GM21526 (cell line): ENCODE data around the gene PLEKHG3.
"Not testable (repeated sequence)": the region's sequence is repeated elsewhere in the genome, so short reads cannot be mapped to it uniquely, and the experiment has no call there.

Experiments used
- ATAC-seq: cut with Tn5 transposase; IDR thresholded peaks from one replicate; pipeline ENCODE4 v1.9.1; 2021; ENCODE audit warnings: moderate library complexity; ENCODE audit not compliant: unreplicated experiment, low FRiP score

Gene PLEKHG3

DNA sequence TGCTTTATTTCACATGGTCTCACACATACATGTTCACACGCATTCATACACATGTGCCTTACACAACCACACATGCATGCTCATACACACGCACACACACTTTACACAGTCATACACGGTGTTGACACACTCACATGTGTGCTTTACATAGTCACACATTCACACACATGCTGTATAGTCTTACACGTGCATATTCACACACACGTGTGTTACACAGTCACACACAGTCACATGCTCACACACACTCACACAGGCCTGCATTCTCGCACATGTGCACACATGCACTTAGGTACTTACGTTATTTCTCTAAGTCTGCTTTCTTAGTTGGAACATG lies 18.0 kb upstream of the PLEKHG3 start:
- ATAC-seq: no peak

DNA sequence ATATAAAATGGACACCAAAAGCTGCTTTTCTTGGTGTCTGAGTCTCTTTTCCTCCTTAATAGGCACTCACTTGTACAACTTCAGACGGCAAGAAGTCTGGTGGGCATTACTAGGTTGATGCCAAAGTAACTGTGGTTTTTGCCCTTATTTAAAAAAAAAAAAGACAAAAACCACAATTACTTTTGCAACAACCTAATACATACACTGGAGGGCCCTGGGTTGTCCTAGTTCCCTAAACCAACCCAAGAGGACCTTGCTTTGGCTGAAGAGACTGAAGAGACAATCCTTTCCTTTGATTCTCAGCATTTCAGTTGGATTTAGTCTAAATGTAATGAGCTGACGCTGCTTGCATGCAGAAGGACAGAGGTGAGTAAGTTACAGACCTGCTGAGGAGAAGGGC lies 16.2 kb upstream of the PLEKHG3 start:
- ATAC-seq: no peak

DNA sequence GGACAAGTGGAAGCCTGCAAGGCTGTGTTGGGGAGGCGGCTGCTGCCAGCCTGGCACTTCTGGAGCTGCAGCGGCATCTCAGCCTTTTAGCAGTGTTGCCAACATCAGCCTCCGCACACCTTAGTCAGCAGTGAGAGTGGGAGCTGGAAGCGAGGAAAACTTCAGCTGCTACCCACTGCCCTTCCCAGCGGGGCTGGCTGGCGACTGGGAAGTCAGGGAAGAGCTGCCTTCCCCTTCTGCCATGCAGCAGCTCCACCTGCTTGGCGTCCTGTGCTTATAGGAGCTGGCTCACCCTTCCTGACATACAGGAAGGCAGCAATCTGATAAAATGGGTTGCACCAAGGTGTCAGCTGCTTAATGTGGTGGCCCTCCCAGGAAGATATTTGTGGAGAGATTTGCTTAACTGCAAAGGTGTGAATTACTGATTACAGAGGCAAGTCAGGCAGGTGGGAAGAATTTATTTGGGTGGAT lies 15.4 kb upstream of the PLEKHG3 start:
- ATAC-seq: no peak

DNA sequence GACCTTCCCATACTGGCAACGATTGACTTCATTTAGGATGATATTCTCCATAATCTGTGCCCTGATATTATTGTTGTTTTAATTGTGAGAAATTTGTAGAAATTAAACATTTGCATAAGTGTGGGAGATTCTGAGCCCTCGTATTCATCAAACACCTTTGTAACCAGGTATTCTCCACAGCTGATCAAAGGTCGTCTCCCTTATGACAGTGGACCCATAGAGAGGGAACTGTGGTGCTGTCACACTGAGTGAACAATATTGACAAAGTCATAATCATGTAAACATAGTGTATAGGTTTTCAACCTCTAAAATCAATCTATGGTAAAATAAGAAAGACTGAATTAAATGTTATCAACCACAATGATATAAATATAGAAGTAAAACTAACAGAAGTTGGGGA lies 14.9 kb upstream of the PLEKHG3 start:
- ATAC-seq: no peak

DNA sequence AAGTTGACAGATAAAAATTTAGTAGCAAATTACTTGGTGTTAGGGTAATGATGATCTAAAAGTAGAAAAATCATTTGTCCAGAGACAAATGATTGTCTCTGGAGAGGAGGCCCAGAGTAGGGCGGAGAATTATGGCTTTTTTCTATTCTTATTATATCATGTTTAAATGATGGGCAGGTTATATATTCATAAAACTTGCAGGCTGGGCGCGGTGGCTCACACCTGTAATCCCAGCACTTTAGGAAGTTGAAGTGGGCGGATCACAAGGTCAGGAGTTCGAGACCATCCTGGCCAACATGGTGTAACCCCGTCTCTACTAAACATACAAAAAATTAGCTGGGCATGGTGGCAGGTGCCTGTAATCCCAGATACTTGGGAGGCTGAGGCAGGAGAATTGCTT lies 13.6 kb upstream of the PLEKHG3 start:
- ATAC-seq: not testable (repeated sequence)

DNA sequence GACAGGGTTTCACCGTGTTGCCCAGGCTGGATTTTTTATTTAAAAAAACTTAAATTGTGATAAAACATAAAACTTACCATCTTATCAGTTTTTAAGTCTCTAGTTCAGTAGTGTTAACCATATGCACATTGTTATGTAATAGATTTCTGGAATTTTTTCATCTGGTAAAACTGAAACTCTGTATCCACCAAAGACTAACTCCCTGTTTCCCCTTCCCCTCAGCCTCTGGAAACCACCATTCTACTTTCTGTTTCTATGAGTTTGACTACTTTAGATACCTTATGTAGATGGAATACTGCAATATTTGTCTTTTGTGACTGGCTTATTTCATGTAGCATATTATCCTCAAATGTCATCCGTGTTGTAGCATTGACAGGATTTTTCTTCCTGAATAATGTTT lies 12.8 kb upstream of the PLEKHG3 start:
- ATAC-seq: no peak

DNA sequence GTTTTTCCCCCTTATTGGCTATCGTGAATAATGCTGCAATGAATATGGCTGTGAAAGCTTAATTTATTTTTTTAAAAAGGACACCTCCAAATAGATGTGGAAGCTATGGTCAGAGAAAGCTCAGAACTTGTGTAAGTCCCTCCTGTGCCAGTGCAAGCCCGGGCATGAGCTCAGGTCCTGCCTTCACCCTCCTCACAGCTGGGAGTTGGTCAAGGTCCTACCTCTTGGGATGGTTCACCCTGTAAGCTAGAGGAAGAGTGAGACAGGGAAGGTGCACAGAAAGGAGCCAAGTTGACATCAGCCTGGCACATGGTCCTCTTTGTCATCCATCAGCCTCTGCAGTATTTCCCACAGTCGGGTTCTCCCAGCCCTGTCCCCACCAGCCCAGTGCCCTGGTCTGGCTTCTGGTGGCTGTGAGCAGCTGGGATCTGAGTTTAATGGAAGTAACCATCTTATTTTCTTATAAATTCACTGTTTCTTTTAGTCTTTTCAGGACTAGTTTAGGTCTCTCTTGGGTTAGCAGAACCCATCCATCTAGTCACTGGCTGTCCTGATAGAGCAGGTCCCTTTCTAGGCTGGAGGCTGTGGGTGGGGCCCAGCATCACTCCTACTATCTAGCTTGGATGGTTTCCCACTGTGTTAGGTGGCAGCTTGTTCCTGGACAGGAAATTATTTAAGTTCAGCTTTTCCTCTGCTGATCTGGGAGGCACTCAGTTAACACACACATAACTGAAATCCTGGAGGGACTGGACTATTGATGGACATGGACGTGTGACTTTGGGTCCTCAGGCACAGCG lies 11.8 kb upstream of the PLEKHG3 start:
- no peak for ATAC-seq

DNA sequence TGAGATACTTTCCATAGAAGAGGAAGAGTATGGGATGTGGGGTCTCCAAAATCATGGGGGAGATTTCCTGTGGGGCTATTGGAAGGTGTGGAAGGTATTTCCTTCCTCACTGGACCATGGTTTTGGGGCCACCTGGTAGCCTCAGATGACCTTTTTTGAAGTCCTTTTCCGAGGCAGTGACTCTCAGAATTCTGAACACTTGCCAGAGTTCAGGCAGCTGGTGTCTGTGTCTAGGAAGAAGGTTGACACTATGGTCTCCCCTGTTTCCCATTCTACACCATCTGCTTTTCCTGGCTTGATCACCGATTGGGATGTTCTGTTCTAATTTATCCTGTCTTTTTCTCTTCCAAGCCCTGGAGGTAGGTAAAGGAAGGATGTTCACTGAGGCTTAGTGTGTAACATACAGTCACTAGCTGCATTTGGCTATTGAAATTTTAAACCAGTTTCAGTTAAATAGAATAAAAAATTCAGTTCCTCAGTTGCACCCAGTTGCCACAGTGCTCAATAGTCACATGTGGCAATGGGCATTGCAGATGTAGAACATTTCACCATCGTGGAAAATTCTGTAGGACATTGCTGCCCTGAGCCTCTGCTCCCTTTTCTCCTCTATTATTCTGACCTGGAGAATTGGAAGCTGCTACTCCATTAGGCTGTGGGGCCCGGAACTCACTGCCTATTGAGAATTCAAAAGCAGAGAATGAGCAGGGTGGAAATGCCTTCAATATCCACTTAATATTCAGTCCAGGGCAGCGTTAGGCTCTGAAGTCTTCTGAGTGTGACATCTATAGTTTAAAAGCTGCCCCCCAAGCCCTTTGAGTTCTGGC lies 11.0 kb upstream of the PLEKHG3 start:
- ATAC-seq: no peak

DNA sequence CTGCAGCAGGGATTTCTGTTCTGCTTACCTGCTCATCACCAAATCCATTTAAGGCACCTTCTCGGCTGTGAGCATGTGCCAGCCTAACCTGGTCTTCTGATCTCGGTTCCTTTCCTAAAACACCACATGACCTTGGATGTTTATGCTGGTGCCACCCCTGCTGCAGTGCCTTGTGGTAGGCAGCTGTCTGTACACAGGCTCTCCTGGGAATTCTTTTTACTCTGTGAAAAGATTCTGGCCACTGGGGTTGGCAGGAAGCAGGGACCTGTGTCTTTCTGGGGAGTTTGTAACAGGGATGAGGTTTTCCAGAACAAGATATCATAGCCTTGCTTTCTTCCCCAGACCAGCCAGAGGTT lies 10.4 kb upstream of the PLEKHG3 start:
- no peak for ATAC-seq

DNA sequence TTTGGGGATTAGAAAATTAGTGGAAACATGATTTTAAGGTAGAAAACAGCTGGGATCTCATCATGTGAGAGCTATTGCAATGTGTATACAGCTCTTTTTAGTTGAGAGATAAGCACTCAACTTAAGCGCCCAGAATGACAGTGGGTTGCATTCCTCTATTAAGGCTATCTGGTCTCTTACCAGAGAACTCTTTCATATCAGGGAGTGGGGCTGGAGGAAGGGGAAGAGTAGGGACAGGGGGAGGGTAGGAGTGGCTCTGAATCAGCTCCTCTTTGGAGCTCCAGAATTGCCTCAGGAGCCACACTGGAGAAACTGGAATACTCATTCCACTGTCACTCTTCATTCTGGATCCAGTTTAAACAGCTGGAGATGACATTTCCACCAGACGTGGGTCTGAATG lies 9.2 kb upstream of the PLEKHG3 start:
- no peak for ATAC-seq

DNA sequence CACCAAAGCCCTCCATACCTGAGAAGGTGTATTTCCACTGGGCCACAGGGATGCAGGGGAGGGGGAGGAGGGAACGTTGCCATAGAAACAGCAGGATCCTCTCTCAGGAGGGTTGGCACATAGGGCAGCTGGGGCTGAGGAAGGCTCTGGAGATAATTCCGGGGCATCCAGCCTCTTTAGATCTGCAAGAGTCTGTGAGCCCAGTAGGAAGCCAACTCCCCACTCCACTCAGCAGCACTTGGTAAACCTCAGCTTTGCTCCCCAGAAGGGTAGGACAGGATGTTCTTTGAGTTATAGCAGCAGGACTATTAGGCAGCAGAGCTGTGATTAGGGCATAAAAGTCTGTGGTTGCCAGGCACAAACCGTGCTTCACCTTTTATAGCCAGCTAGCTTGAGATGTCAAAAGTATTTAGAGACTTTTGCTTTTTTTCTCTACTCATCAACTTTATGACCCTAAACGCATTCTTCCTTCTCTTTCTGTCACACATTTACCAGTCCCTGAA lies 7.8 kb upstream of the PLEKHG3 start:
- no peak for ATAC-seq

DNA sequence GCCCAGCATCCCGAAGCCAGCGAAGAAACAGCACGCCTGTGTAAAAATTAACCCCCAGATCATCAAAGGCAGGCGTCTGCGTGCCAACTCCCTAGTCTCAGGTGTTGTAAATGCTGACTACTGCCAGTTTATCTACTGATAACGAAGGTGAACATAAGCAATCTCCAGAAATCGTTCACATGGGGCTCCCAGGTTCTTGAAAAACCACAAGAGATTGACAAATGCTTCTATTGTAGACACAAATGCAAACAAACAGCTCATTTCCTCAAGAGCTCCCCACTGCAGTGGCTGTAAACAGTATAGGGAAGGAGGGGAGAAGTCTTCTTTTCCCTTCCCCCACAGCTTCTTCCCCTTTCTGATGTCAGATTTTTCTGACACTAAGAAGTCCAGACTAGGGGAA lies 5.3 kb upstream of the PLEKHG3 start:
- ATAC-seq: no peak

DNA sequence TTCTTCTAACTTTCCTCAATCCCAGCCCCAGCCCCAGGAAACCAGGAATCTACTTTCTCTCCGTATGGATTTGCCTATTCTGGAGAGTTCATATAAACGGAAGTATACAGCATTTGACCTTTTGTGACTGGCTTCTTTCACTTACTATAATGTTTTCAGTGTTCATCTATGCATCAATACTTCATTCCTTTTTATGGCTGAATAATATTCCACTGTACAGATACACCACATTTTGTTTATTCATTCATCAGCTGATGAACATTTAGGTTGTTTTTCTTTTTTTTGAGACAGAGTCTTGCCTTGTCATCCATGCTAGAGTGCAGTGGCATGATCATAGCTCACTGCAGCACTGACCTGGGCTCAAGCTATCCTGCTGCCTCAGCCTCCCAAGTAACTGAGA lies 3.9 kb upstream of the PLEKHG3 start:
- no peak for ATAC-seq

DNA sequence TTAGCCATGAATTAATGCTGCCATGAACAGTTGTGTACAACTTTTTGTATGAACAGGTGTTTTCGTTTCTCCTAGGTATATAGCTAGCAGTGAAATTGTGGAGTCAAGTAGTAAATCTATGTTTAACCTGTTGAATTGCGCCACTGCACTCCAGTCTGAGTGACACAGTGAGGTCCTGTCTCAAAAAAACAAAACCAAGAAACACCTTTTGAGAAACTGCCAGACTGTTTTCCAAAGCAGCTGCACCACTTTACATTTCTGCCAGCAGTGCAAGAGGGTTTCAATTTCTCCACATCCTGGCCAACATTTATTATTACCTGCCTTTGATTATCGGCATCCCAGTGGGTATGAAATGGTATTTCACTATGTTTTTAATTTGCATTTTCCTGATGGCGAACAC lies 3.3 kb upstream of the PLEKHG3 start:
- ATAC-seq: no peak

DNA sequence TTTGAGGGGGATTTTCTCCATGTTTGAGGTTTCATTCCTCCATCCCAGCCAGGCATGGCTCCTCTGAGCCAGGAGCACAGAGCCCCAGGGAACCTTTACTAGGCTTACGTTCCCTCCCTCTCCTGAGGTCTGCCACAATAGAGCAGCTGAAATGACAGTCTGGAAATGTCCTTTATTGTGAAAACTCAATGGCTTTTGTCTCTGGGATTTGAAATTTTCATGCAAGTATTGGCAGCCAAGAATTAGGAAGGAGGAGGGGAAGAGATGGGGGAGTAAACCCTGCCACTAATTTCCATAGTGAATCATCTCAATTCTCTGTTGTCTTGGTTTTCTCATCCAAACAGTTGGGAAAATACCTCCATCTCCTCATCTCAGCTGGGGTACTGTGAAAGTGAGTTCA lies 2.6 kb upstream of the PLEKHG3 start:
- no peak for ATAC-seq

DNA sequence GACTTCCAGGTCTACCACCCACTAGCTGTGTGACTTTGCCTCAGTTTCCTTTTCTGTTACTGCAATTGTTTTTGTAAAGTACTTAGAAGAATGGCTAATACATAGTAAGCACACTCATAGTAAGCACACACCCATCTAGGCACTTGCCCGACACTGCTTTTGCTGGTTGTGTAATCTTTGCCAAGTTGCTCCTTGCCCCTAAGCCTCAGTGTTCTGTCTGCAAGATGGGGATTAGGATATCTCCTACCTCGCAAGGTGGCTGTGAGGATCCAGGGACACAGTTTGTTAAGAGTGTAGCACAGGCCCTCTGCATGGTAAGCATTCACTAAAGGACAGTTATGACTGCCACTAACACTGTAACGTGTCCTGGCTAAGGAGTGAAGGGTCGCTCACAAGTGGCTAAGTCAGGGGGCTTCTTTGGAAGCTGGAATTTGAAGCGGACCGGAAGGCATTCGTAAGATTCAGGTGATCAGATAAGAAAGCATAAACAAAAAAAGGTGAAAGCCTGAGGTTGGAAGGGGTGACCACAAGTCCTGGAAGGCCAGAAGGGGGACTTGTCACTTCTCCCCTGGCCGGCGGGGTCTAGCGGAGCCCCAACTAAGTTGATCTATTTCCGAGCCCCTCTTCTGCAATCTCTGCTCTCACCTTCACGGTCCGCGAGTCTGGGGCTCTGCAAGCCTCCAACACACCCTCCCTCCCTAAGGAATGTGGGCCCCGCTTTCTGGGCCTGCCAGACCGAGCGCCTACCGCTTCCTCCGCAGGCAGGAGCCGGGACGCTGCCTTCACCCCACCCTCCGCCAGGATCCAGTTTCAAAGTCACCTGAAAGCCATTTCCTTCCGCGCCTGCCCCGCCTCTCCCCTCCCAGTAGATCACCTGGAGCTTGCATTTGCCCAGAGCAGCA lies 1.5 kb upstream of the PLEKHG3 start:
- no peak for ATAC-seq

DNA sequence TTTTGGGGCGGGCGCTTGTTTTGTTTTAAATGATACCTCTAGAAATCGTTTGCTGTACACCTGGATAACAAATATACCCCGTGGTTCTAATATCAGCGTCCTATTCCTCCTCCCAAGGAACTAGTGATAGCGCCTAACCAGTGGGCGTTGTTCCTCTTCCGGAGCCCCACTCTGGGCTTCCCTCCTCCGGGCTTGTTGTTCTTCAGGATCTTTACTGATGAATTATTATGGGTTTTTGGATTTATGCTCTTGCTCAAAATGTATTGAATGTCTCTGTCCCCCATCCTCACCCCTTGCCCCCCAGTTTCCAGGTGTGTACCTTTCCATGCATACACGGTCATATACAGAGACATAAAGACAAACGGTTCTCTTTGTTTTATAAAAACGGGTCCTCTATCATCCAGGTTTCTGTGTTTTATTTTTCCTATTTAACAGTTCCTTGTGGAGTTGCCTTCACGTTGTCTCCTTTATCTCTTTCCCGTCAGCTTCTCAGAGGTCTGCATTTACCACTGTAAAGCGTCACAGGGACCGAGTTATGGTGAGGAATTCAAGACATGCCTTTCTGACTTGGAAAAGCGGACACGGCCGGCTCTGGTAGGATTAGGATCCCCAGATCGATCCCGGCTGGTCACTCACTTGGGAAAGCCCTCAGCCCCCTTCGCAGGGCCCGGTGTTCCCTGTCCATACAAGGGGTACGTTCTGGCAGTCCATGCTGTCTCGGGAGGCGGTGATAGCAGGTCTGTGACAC lies 655 bp upstream of the PLEKHG3 start:
- ATAC-seq: no peak

DNA sequence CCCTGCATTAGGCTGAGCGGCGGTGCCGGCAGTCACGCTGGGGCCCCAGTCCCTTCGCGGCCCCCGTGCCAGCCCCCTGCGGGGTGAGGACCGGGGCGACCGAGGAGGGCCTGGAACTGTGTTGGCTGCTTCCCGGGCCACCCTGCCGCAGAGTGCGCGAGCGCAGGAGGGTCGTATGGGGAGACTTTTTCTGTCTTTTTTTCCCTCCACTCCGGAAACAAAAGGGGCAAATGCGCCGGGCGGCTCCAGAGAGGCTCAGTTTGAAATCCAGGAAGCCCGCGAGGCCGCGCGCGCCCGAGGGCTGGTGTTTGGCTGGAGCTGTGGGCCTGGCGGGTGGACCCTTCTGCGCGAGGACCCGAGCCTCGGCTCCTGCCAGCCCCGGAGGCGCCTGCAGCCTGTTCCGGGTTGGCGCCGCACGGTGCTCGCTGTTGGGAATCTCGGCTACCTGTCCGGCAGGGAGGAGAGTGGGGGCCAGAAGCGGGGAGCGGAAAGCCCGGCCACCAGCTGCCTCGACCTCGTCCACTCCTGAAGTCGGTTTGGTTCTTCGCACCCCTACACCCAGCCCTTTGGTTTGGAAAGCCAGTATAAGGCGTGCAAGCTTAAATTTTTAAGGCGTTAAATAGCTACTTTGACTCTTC lies 638 bp downstream of the PLEKHG3 start:
- no peak for ATAC-seq

DNA sequence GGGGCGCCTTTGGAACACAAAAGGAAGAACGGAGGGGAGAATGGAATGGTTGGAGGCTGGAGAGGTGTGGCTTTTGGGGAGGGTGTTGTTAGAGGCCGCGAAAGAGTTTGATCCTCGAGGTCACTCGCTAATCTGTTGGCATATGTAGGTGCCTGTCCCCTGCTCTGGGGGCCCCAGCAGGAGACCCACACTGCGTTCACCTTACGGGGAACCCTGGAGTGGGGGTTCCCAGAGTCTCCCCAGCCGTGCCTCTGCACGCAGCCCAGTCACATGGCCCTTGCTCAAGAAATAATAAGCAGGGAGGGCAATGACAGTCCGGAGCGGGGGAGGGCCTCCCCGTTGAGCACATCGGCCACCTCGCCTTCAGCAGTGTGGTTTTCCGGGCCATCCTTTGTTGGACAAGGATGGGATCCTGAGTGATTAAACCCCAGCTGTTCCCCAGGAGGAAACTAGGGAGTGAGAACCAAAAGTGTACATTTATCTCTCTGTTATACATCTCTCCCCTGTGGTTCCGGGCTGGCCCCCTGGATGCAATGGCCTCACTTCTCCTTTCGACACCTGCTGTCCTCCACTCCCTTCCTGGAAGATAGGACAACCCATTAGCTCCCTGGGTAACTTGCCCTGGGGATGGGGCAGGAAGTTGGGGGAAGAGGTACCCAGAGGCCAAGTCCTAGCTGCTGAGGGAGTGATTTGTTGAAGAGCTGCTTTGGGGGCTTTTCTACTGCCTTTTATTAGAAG lies 1.3 kb downstream of the PLEKHG3 start:
- no peak for ATAC-seq
